Measurements from ENCODE around the gene SIK3.

Gene SIK3

GRCh38 chr11:116980136-116980793 is 118.0 kb downstream of the SIK3 start:
- DNase-seq (ENCODE audit: low read depth) = peak; percentile 42
- no peak overlapping the region; the same call in 1 of the 2 replicates for H3K4me3 ChIP-seq (ENCODE audit: low read depth, low read length)

GRCh38 chr11:116976941-116977570 is 121.2 kb downstream of the SIK3 start:
- TF ChIP-seq CTCF (IDR thresholded peaks at IDR 0.05; ENCODE audit: low read depth, low read length, missing control alignments) = no peak
- DNase-seq (ENCODE audit: low read depth) = no peak
- H3K4me3 ChIP-seq (ENCODE audit: low read depth, low read length) = no peak overlapping the region

More at GRCh38 chr11:116980136-116980793, 118.0 kb downstream of the SIK3 start:
- no peak for TF ChIP-seq CTCF (IDR thresholded peaks at IDR 0.05; ENCODE audit: low read depth, low read length, missing control alignments)

DNA sequence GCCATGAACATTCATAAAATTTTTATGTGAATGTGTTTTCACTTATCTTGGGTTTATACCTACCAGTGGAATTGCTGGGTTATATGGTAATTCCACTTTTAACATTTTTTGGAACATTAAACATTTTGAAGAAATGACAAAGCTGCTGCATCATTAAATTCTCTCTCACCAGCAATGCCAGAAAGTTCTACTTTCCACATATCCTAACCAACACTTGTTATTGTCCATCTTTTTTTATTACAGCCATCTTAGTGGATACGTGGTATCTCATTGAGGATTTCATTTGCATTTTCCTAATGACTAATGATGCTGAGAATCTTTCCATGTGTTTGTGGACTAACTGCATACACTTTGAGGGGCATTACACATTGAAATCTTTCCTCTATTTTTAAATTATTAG is 122.6 kb downstream of the SIK3 start:
- no peak for TF ChIP-seq CTCF (IDR thresholded peaks at IDR 0.05; ENCODE audit: low read depth, low read length, missing control alignments)
- H3K4me3 ChIP-seq (ENCODE audit: low read depth, low read length) = no peak overlapping the region
- DNase-seq (ENCODE audit: low read depth) = no peak

- no peak for DNase-seq (ENCODE audit: low read depth)
- no peak overlapping the region for H3K4me3 ChIP-seq (ENCODE audit: low read depth, low read length)
- no peak for TF ChIP-seq CTCF (IDR thresholded peaks at IDR 0.05; ENCODE audit: low read depth, low read length, missing control alignments)
These were observed 125.0 kb downstream of the SIK3 start for GRCh38 chr11:116973270-116973669.

DNA sequence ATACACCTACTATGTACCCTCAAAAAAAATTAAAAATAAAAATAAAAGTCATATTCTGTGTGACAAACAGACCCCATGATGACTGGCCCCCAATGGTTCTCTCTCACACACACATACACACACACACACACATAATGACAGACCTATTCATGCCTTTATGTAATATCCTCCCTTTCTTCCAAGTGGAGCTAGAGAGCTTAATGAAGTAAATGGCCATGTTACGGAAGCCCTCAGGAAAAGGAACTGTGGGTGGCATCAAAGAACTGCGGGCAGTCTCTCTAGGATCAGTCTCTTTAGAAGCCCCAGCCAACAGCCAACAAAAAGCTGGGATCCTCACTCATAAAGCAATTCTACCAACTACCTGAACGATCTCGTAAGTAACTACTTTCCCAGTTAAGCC is 125.5 kb downstream of the SIK3 start:
- H3K4me3 ChIP-seq (ENCODE audit: low read depth, low read length) = no peak overlapping the region
- no peak for DNase-seq (ENCODE audit: low read depth)
- TF ChIP-seq CTCF (IDR thresholded peaks at IDR 0.05; ENCODE audit: low read depth, low read length, missing control alignments) = no peak

DNA sequence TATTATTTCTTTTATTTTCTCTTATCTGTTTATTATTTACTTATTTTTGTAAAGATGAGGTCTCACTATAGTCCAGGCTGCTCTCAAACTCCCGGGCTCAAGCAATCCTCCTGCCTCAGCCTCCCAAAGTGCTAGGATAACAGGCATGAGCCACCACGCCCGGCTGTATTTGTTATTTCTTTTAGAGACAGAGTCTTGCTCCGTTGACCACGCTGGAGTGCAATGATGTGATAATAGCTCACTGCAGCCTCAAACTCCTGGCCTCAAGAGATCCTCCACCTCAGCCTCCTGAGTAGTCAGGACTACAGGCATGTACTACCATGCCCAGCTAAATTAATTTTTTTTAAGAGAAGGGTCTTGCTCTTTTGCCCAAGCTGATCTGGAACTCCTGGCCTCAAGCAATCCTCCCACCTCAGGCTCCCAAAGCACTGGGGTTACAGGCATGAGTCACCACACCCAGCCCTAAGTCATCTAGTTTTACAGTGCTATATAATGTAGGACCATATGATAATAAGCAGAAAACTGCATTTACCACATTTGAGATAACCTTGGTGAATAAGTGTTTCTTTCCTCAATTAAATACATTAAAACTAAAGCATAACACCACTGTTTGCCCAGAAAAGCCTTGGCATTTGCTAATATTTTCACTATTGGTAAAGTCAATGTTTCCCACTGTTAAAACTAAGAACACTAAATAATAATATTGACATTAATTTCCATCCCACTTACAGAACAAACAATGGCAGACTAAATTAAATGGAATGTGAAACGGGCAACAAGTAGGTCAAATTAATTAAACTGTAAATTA is 127.5 kb downstream of the SIK3 start:
- no peak for TF ChIP-seq CTCF (IDR thresholded peaks at IDR 0.05; ENCODE audit: low read depth, low read length, missing control alignments)
- DNase-seq (ENCODE audit: low read depth) = no peak
- H3K4me3 ChIP-seq (ENCODE audit: low read depth, low read length) = no peak overlapping the region
